ENCODE data around the gene GCHFR. TPM values are rescaled to one million over a fixed set of nuclear protein-coding genes. Genes with fewer than 3 reads are reported as not detected.

GCHFR gene
- polyA plus RNA-seq, 1 donor from 2014 or later, result 7.2 TPM

GRCh38 chr15:40716165-40716564 lies 47.7 kb upstream of the GCHFR start:
- H3K27ac ChIP-seq (ENCODE audit: low read length), result no peak overlapping the region
- H3K4me2 ChIP-seq (ENCODE audit: low read length), result no peak overlapping the region
- H3K9ac ChIP-seq (ENCODE audit: low read length), result no peak overlapping the region
- no peaks in the 10 kb centered on the region for H4K20me1 ChIP-seq (ENCODE audit: insufficient read depth)
- H3K27me3 ChIP-seq (ENCODE audit: insufficient read depth, low read depth, low read length), result no peaks in the 10 kb centered on the region
- H3K36me3 ChIP-seq (ENCODE audit: insufficient read depth, low read length), result no peaks in the 10 kb centered on the region
- no peak overlapping the region for H3K4me3 ChIP-seq (ENCODE audit: low read length)
- no peaks in the 10 kb centered on the region for H3K79me2 ChIP-seq (replicated peaks; ENCODE audit: insufficient read depth, low read length)
- H2AFZ ChIP-seq (ENCODE audit: low read depth, low read length), result no peak overlapping the region
- no peaks in the 10 kb centered on the region for H3K9me3 ChIP-seq (ENCODE audit: low read length)
- no peaks in the 10 kb centered on the region for H3F3A ChIP-seq (ENCODE audit: insufficient read depth, low read length, poor library complexity, severe bottlenecking)
- TF ChIP-seq POLR2AphosphoS5 (IDR thresholded peaks at IDR 0.05) (no peak), CTCF (IDR thresholded peaks at IDR 0.05; ENCODE audit: poor library complexity, severe bottlenecking) (no peak), REST (IDR thresholded peaks at IDR 0.05; ENCODE audit: borderline replicate concordance) (no peak), RAD21 (conservative IDR thresholded peaks at IDR 0.05) (no peak), SMC3 (conservative IDR thresholded peaks at IDR 0.05; ENCODE audit: poor library complexity) (no peak), TAF1 (IDR thresholded peaks at IDR 0.05; ENCODE audit: low read depth) (no peak), MXI1 (conservative IDR thresholded peaks at IDR 0.05; ENCODE audit: poor library complexity, severe bottlenecking) (no peak), EP300 (conservative IDR thresholded peaks at IDR 0.05; ENCODE audit: poor library complexity, severe bottlenecking) (no peak), EZH2 (IDR thresholded peaks at IDR 0.05; ENCODE audit: borderline replicate concordance, insufficient read depth, low read length, poor library complexity, severe bottlenecking) (no peak)
- no peaks in the 10 kb centered on the region for H3K9me2 ChIP-seq (ENCODE audit: insufficient read depth, low read length)

GRCh38 chr15:40721701-40722100 lies 42.2 kb upstream of the GCHFR start:
- H3K4me3 ChIP-seq (ENCODE audit: low read length), result no peak overlapping the region
- TF ChIP-seq EZH2 (IDR thresholded peaks at IDR 0.05; ENCODE audit: borderline replicate concordance, insufficient read depth, low read length, poor library complexity, severe bottlenecking), result no peak
- no peak for TF ChIP-seq TAF1 (IDR thresholded peaks at IDR 0.05; ENCODE audit: low read depth)
- TF ChIP-seq RAD21 (conservative IDR thresholded peaks at IDR 0.05), result no peak
- H4K20me1 ChIP-seq (ENCODE audit: insufficient read depth), result no peaks in the 10 kb centered on the region
- no peaks in the 10 kb centered on the region for H3K79me2 ChIP-seq (replicated peaks; ENCODE audit: insufficient read depth, low read length)
- H3K9me2 ChIP-seq (ENCODE audit: insufficient read depth, low read length), result no peaks in the 10 kb centered on the region
- no peaks in the 10 kb centered on the region for H3F3A ChIP-seq (ENCODE audit: insufficient read depth, low read length, poor library complexity, severe bottlenecking)
- H3K36me3 ChIP-seq (ENCODE audit: insufficient read depth, low read length), result no peaks in the 10 kb centered on the region
- no peak overlapping the region for H3K9ac ChIP-seq (ENCODE audit: low read length)
- no peak overlapping the region for H2AFZ ChIP-seq (ENCODE audit: low read depth, low read length)
- H3K27ac ChIP-seq (ENCODE audit: low read length), result no peak overlapping the region
- no peaks in the 10 kb centered on the region for H3K27me3 ChIP-seq (ENCODE audit: insufficient read depth, low read depth, low read length)
- no peak overlapping the region for H3K4me2 ChIP-seq (ENCODE audit: low read length)
- no peaks in the 10 kb centered on the region for H3K9me3 ChIP-seq (ENCODE audit: low read length)

- no peak overlapping the region for H2AFZ ChIP-seq (ENCODE audit: low read depth, low read length)
- H3K4me2 ChIP-seq (ENCODE audit: low read length), result no peak overlapping the region
- H3K36me3 ChIP-seq (ENCODE audit: insufficient read depth, low read length), result no peaks in the 10 kb centered on the region
- H3K9me2 ChIP-seq (ENCODE audit: insufficient read depth, low read length), result no peaks in the 10 kb centered on the region
- H3K4me3 ChIP-seq (ENCODE audit: low read length), result no peak overlapping the region
- H3K79me2 ChIP-seq (replicated peaks; ENCODE audit: insufficient read depth, low read length), result no peaks in the 10 kb centered on the region
- H3K27ac ChIP-seq (ENCODE audit: low read length), result no peak overlapping the region
- no peak for TF ChIP-seq MXI1 (conservative IDR thresholded peaks at IDR 0.05; ENCODE audit: poor library complexity, severe bottlenecking)
- TF ChIP-seq TAF1 (IDR thresholded peaks at IDR 0.05; ENCODE audit: low read depth), result no peak
- no peaks in the 10 kb centered on the region for H3K9me3 ChIP-seq (ENCODE audit: low read length)
- no peak overlapping the region for H3K9ac ChIP-seq (ENCODE audit: low read length)
- H3K27me3 ChIP-seq (ENCODE audit: insufficient read depth, low read depth, low read length), result no peaks in the 10 kb centered on the region
- H4K20me1 ChIP-seq (ENCODE audit: insufficient read depth), result no peaks in the 10 kb centered on the region
- no peaks in the 10 kb centered on the region for H3F3A ChIP-seq (ENCODE audit: insufficient read depth, low read length, poor library complexity, severe bottlenecking)
These were observed 41.5 kb upstream of the GCHFR start for GRCh38 chr15:40722354-40722753.

All from neural cell (in vitro differentiated cells).